ENCODE measurements around the gene SYP. TPM values are rescaled to one million over a fixed set of nuclear protein-coding genes. Genes with fewer than 3 reads are reported as not detected.
A peak's percentile ranks its signal among the peaks of the same experiment; 100 is the strongest.

SYP gene
- total and polyA plus RNA-seq, 10 of the 15 experiments (the other 5 are each of a cell fraction or from before 2014, with no cell fraction given), result 0.34 to 1.7 (median 0.74) TPM

- RAD21 ChIA-PET (ENCODE audit: unreplicated experiment), result interaction anchor here (1.1 to 4.6 kb wide), 5 partner anchors 10 to 43 kb away, joined by 4 to 26 read pairs (median 7); no protein-coding TSS in a partner anchor
- in situ Hi-C loops (cut with MboI), result no loop called here
- TF ChIP-seq KLF5 (IDR thresholded peaks at IDR 0.05; ENCODE audit: partially characterized antibody), result peak; percentile 97
- TF ChIP-seq MLLT1 (IDR thresholded peaks at IDR 0.05), result peak; percentile 66; the same call in 1 of the 2 replicates
- peak; percentile 9 to 41 (median 41); a peak in 2 of 6 replicates for TF ChIP-seq CTCF (IDR thresholded peaks at IDR 0.05 in 2 of 3, conservative IDR thresholded peaks at IDR 0.05 in 1 of 3; ENCODE audit: control insufficient read depth in 2 of 3, extremely low read depth in 1 of 3, insufficient read depth in 1 of 3, low read depth in 3 of 3, low read length in 3 of 3)
- no peak for TF ChIP-seq NKRF (conservative IDR thresholded peaks at IDR 0.05)
- peak; percentile 95 for TF ChIP-seq JUND (IDR thresholded peaks at IDR 0.05; ENCODE audit: low read depth, low read length)
- TF ChIP-seq FOXK2 (IDR thresholded peaks at IDR 0.05), result peak; percentile 95
- TF ChIP-seq POLR2AphosphoS2 (IDR thresholded peaks at IDR 0.05; ENCODE audit: low read depth, low read length), result no peak
- TF ChIP-seq ETV6 (conservative IDR thresholded peaks at IDR 0.05 in 1 of 2, IDR thresholded peaks at IDR 0.05 in 1 of 2; ENCODE audit: borderline replicate concordance in 1 of 2, low read depth in 1 of 2), result peak in 1 of 2 experiments; percentile 6; a peak in 1 of 4 replicates
- peak; percentile 88 to 89 for TF ChIP-seq BHLHE40 (IDR thresholded peaks at IDR 0.05; ENCODE audit: borderline replicate concordance in 1 of 2, low read depth in 2 of 2, low read length in 1 of 2)
- TF ChIP-seq BRCA1 (IDR thresholded peaks at IDR 0.05; ENCODE audit: low read depth, low read length), result 0 out of 2 replicates have a peak, but pooled peaks have one; percentile 5
- TF ChIP-seq SRF (IDR thresholded peaks at IDR 0.05; ENCODE audit: low read depth in 2 of 2, low read length in 2 of 2), result no peak
- TF ChIP-seq IRF4 (IDR thresholded peaks at IDR 0.05; ENCODE audit: low read depth, low read length), result no peak
- TF ChIP-seq RUNX3 (IDR thresholded peaks at IDR 0.05; ENCODE audit: low read length), result peak; percentile 35; the same call in 1 of the 2 replicates
- TF ChIP-seq ATF7 (IDR thresholded peaks at IDR 0.05; ENCODE audit: low read depth), result peak; percentile 98
- peak; percentile 47; the same call in 1 of the 2 replicates for TF ChIP-seq NBN (IDR thresholded peaks at IDR 0.05)
Observed at GRCh38 chrX:49165901-49166881, 33.8 kb downstream of the SYP start.

More at GRCh38 chrX:49165901-49166881, 33.8 kb downstream of the SYP start:
- Histone ChIP-seq H3K9me3 (replicated peaks; ENCODE audit: control insufficient read depth, insufficient read depth, low read length) (no peaks in the 10 kb centered on the region; the same call in 2 of the 3 replicates), H3K27ac (ENCODE audit: control insufficient read depth, insufficient read depth) (peak overlapping the region; percentile 78), H3K4me1 (ENCODE audit: control insufficient read depth, insufficient read depth, low read length) (peaks cover 9% of the 10 kb centered on the region), H3K79me2 (ENCODE audit: control insufficient read depth, insufficient read depth, low read length) (no peaks in the 10 kb centered on the region), H3K27me3 (replicated peaks in 1 of 2; ENCODE audit: control insufficient read depth in 2 of 2, insufficient read depth in 2 of 2, low read length in 1 of 2) (no peaks in the 10 kb centered on the region), H3K4me3 (peak overlapping the region; percentile 37; the same call in 1 of the 2 replicates), H3K9ac (ENCODE audit: control insufficient read depth, insufficient read depth, low read length) (peak overlapping the region; percentile 24; the same call in 1 of the 2 replicates), H3K36me3 (ENCODE audit: control insufficient read depth in 2 of 2, insufficient read depth in 2 of 2, low read length in 1 of 2) (no peaks in the 10 kb centered on the region), H4K20me1 (ENCODE audit: control insufficient read depth, insufficient read depth) (no peaks in the 10 kb centered on the region), H2AFZ (ENCODE audit: control insufficient read depth, low read depth, low read length) (peak overlapping the region; percentile 11), H3K4me2 (ENCODE audit: control insufficient read depth, insufficient read depth) (peak overlapping the region; percentile 81)
- ChIA-PET SMC1A (ENCODE audit: uncharacterized antibody, unreplicated experiment) (interaction anchor here (1.0 to 3.2 kb wide), 6 partner anchors 8 to 103 kb away, joined by 3 to 14 read pairs (median 6); no protein-coding TSS in a partner anchor), CTCF (interaction anchor here (0.6 to 5.2 kb wide), 6 partner anchors 11 to 405 kb away, joined by 3 to 57 read pairs (median 17); partner anchors contain the start of gene PRICKLE3), POLR2A (interaction anchor here (0.8 to 5.0 kb wide), 5 partner anchors 11 to 103 kb away, joined by 5 to 28 read pairs (median 7); partner anchors contain the start of genes PPP1R3F and PRICKLE3)
- DNase-seq (ENCODE audit: low read depth, low spot score) (peak; percentile 60), ATAC-seq (peak; percentile 73), FAIRE-seq (no peak)
- 29% methylated on average over 60 of the region's 61 CpGs for WGBS (ENCODE audit: insufficient coverage, insufficient replicate concordance, low lambda C conversion rate, missing lambda C conversion rate)
- no TSS peak for BruUV-seq (replicated peaks)
- intact Hi-C loops (cut with micrococcal nuclease; ENCODE audit: unreplicated experiment), result loop anchor here (2.0 kb wide), 2 partner anchors 25 to 43 kb away; partner anchors contain the start of gene GPKOW

Measured in GM12878 (cell line).